ENCODE data around the gene SVOP.

The SVOP gene

DNA sequence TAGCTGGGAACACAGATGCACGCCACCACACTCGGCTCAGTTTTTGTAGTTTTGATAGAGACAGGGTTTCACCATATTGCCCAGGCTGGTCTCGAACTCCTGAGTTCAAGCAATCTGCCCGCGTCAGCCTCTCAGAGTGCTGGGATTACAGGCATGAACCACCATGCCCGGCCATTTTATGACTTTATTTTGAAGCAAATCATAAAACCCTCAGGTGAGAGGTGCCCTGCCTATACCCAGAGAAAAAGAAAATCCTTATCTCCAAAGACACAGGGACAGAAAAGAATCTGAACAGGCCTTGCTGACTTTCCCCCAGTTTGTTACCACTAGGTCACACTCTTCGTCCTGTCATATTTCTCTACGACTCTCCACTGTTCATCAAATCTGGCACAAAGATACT, 92.2 kb downstream of the SVOP start:
- no peak for DNase-seq

DNA sequence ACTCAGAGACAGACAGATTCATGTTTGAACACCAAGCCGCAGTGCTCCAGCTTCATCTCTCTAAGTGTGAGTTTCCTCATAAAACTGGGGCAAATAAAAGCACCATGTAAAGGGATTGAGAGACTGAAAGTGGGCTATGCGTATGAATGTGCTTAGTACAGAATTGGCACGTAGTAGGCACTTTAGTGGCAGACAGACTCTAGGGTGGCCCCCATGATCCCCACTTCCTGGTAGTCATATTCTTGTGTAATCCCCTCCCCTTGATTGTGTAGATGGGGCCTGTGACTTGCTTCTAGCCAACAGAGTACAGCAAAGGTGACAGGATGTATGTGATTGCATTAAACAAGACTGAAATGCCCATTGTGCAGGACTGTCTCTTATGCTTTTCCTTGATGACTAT, 98.0 kb downstream of the SVOP start:
- no peak for DNase-seq

DNA sequence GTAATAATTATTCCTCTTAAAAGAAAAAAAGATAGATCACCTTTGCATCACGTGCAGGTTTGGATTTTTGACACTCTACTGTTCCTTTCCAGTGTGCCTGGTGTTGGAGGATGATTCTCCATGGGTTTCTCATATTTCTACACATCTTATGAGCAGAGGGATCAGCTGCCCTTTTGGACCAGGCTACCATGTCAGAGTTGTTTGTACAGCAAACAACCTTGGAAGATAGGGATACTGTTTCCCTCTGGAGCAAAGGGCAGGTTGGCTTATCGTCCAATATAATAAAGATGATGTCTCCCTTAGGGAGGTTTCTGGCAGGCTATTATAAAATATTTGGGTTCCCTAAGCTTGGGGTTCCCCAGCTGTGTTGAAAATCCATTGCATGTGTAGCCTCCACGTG, 98.9 kb downstream of the SVOP start:
- DNase-seq: no peak

DNA sequence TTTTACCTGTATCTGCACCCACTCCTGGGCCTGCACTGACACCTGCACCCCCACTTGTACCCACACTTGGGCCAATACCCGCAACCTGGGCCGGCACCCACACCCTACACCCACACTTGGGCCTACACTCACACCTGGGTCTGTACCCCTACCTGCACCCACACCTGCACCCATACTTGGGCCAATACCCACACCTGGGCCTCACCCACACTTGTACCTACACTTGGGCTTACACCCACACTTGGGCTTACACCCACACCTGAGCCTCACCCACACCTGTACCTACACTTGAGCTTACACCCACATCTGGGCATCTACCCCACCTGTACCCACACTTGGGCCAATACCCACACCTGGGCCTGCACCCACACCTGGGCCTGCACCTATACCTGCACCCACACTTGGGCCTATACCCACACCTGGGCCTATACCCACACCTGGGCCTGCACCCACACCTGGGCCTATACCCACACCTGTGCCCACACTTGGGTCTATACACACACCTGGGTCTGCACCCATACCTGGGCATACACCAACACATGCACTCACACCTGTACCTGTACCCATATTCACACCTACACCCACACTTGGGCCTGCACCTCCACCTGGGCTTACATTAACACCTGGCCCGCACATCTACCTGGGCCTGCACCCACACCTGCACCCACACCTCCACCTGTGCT, 101.8 kb downstream of the SVOP start:
- no peak for DNase-seq

DNA sequence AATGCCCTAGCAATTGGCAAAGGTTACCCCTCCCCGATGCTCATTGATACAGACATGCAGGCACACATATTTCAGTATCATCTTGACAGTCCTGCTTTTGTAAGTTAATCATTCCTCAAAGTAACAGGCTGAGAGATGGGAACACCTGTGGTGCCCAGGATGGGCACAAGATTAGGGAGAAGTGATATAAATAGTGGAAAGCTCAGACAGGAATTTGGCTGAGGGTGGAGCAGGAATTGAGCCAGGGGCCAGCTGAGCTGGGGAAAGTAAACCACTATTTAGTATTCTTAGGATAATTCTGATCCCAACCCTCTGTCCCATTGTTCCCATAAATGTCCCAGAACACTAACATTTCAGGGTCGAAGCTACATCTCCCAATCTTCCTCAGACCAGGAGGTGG, 102.7 kb downstream of the SVOP start:
- DNase-seq: no peak

DNA sequence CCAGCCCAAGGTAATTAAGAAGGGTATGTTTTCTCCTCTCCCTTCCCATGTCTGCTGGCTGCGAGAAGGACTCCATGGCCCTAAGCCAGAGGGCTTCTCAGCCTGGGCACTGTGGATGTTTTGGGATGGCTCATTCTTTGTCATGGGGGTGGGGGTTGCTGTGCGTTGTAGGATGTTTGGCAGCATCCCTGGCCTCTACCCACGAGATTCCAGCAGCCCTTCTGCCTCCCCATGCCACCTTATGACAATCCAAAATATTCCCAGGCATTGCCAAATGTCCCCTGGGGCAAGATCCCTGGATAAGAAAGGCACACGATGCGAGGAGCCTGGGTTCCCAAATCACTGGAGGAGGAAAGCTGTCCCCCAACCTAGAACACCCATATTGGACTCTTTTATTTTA, 104.5 kb downstream of the SVOP start:
- no peak for DNase-seq

DNA sequence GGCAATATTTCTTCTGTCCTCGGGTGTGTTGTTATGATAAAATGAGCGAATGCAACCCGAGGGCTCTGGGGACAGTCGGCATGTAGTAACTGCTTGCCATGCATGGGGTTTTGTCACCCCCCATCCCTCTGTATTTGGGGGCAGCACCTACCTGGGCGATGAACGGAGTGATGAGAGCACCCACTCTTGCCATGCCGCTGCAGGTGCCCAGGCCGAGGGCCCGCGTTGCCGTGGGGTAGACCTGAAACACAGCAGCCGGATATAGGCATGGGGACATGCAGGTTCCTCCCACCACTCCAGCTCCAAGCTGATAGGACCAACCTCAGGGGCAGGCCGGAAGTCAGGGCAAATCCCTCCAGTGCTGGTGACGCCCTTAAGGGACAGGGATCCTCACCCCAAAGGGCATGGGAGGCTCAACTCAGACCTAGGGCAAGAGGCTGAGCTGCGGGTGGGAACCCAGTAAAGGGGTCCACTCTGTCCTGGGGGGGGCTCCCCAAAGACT, 105.2 kb downstream of the SVOP start:
- no peak for DNase-seq

DNA sequence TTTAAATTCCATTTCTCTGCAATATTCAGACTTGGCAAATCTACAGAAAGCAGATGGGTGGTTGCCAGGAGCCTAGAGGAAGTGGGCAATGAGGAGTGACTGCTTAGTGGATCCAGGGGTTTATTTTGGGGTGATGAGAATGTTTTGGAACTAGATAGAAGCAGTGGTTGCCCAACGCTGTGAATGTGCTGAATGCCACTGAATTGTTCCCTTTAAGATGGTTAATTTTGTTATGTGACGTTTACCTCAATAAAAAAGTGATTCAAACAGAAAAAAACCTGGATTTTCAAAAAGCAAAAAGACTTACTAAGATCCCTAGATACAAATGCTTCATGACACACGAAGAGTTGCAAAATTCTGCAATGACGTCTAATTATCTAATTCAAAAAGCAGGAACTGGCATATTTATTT, 106.7 kb downstream of the SVOP start:
- DNase-seq: no peak

DNA sequence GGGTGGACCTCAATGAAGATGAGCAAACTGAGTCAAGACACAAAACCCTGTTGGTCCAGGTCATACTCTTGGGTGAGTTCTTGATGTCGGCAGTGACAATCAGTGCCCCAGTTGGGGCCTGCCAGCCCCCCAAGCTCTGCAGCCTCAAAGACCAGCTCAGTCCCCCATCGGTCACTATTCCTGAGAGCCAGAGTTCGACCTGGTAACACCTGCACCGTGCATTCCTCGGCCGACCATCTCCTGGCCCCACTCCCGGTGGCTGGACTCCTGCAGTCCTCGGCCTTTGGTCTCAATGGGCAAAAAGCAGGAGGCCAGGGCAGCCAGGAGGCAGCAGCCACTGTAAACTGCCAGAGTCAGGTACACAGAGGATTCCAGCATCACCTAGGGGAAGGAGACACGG, 108.5 kb downstream of the SVOP start:
- no peak for DNase-seq

DNA sequence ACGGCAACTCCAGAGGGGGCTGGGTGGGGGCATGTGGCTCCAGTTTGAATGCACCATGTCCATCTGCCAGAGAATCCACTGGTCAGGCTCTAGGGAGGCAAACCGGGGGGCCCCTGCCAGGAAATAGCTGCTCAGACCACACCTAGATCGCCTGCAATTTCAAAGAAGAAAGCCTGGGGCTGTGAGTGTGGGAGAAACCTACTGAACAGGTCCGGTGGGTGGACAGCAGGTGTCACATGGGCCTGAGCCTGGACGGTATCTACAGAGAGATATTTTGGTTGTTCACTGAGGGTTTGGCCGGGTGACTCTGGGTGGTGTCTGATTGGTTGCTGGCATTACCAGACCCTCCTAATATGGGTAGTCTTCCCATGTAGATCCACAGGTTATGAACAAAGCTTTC, 109.0 kb downstream of the SVOP start:
- DNase-seq: no peak

DNA sequence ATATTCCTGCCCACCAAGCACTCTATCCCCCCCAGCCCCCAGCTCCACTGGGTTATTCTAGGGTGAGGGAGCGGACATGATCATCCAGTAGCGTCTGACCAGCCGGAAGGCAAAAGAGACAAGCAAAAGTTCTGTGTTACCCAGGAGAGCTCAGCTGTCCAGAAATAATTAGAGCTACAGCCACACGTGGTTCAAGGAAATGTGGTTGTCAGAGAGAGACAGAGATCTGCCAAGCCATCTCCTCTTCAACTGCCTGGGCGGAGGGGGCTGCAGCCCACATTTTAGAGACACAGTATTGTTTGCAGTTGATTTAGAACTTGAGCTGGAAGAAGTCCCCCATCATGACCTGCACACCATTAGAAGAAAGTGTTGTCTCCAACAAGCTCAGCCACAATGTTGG, 110.5 kb downstream of the SVOP start:
- no peak for DNase-seq

DNA sequence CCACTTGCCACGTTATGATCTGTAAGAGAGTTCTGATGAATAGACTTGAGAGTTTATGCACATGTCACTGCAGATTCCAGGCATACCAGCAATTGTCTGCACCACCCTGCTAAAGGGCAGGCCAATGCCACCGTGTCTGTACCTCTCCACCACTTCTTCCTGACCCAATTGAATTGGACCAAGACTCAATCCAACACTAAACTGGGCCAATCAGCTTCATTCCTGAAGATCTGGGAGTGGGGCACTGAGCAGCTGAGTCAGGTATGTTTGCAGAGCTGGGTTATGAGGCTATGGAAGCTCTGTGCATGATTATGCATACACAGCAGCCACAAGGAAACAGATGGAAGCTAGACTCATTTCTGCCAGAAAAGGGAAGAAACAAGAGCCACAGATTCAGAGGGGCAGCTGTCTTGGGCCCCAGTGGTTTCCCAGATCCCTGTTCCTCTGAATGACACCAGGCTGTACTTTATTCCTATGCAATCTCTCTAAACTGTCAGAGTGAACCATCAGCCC, 113.0 kb downstream of the SVOP start:
- peak; percentile 59 for DNase-seq

DNA sequence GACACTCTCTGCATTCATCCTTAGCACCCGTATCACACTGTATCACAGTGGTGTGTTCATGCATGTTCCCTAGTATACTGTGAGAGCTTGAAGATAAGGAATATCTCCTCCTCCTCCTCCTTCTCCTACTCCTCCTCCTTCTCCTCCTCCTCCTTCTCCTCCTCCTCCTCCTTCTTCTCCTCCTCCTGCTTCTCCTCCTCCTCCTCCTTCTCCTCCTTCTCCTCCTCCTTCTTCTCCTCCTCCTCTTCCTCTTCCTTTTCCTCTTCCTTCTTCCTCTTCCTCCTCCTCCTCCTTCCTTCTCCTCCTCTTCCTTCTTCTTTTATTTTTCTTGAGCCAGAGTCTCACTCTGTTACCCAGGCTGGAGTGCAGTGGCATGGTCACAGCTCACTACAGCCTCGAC, 113.9 kb downstream of the SVOP start:
- no peak for DNase-seq

DNA sequence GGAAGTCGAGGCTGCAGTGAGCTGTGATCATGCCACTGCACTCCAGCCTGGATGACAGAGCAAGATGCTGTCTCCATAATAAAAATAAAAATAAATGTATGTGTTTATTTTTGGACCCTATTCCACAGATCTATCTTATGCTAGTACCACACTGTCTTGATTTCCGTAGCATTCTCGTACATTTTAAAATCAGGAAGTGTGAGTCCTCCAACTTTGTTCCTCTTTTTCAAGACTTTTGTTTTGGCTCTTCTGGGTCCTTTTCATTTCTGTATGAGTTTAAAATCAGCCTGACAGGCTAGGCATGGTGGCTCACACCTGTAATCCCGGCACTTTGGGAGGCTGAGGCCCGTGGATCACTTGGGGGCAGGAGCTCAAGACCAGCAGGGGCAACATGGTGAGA, 115.1 kb downstream of the SVOP start:
- no peak for DNase-seq

DNA sequence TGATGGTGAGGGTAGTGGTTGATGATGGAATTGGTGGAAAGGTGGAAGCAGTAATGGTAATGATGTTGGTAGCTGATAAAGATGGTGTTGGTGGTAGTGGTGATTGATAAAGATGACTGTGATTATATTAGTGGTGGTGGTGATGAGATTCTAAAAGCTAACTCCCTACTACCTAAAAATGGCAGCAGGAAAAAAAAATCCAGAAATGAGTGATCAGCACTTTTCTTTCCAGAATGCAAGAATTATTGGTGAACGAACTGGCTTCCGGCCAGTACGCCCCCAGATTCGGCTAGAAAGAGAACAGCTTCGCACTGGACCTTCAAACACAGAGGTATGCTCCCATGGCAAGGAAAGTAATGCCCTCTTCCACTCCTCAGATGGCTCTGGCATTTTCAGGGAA, 121.7 kb downstream of the SVOP start:
- no peak for DNase-seq

DNA sequence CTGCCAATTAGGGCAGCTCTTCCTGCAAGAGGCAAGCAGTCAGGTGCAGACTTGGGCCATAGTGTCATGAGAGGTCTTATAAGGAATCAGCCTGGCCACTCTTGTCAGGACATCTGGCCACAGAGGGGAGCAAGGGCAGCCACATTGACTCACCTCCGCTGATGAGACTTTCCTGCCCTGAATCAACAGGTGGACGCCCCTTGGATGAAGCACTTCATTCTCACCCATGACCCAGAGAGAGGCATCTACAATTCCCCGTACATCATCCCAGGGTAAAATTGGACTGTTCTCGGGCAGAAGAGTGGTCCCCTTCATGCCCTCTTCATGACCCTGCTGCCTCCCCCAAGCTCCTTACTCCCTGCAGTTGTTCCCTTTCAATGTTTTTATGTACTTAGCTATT, 124.1 kb downstream of the SVOP start:
- no peak for DNase-seq

DNA sequence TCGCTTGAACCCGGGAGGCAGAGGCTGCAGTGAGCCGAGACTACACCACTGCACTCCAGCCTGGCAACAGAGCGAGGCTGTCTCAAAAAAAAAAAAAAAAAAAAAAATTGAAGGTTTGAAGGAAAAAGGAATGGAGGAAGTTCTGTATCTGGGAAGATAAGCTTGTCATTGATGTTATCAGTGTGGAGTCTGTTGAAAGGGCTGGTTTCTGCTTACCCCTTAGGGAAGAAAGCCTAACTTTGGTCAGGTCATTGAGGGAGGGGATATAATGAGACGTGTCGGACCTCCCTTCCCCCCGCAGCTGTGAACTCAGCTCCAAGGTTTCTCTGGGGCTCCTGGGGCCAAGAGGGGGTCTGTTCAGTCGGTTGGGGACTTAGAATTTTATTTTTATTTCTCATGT, 124.5 kb downstream of the SVOP start:
- DNase-seq: no peak

DNA sequence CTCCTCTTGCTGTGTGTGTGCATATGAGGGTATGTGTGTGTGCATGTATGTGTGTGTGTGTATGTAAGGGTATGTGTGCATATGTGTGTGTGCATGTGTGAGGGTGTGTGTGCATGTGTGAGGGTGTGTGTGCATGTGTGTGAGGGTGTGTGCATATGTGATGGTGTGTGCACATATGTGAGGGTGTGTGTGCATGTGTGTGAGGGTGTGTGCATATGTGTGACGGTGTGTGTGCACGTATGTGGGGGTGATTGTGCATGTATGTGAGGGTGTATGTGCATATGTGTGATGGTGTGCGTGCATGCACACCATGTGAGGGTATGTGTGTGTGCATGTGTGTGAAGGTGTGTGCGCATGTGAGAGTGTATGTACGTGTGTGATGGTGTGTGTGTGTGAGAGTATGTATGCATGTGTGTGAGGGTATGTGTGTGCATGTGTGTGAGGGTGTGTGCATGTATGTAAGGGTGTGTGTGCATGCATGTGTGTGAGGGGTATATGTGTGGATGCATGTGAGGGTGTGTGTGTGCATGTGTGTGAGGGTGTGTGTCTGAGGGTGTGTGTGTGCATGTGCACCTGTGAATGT, 125.6 kb downstream of the SVOP start:
- no peak for DNase-seq

DNA sequence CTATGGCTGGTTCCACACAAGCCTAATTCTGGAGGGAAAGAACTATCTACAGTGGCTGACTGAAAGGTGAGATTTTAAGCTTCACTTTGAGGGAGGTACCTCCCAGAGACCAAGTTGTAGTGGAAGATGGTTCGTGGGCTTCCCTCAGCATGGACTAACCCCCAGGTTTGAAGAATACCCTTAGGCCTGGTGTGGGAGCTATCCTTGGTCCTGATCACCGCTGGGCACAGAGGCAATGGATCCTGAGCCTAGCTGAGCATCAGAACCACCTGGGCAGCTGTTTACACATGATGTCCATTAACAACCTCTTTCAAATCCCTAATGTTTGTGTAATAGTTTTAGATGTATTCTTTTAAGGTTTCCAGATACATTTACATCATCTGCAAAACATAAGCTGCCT, 130.7 kb downstream of the SVOP start:
- no peak for DNase-seq

DNA sequence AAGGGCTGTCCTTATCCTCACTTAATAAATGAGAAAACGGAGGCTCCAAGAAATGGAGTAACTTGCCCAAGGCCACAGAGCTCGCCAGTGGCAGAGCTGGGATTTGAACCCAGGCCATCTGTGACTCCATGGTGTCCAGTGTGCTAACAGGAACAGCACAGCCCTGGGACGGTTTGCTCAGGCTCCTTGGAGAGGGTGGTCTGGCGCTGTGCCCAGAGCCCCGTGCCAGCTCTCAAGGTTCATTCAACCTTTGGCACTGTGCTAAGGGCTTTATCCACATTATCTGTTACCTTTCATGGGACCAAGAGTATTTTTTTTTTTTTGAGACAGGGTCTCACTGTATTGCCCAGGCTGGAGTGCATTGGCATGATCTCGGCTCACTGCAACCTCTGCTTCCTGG, 132.8 kb downstream of the SVOP start:
- no peak for DNase-seq

DNA sequence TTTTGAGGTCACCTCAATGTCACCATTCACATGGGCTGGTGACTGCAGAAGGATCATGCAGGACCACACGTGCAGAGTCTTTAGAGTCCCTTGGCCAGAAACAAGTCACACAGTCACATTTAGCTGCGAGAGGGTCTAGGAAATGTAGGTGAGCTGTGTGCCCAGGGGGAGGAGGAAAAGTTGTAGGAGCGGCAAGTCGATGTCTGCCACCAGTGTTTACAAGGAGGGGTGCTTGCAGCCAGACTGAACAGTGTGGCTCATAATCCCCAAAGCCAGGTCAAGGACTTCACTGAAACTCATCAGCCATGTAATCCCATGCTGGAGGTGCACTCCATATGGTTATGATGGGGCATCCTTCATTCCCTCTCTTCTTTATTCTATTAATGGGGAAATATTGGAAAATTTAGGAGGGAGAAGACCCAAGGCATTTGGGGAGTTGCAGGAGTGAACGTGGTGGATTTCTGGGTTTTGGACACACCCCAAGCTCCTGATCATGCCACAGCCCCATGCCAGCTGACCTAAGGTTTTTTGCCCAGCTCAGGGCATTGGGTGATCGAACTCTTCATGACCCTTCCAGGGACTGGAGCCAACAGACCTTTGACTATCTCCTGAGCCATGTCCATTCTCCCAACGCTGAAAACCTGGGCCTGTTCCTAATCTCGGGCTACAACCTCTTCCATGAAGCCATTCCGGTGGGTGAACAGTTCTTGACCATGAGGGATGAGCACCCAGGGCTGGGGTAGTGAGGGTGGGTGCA, 133.8 kb downstream of the SVOP start:
- DNase-seq: no peak

DNA sequence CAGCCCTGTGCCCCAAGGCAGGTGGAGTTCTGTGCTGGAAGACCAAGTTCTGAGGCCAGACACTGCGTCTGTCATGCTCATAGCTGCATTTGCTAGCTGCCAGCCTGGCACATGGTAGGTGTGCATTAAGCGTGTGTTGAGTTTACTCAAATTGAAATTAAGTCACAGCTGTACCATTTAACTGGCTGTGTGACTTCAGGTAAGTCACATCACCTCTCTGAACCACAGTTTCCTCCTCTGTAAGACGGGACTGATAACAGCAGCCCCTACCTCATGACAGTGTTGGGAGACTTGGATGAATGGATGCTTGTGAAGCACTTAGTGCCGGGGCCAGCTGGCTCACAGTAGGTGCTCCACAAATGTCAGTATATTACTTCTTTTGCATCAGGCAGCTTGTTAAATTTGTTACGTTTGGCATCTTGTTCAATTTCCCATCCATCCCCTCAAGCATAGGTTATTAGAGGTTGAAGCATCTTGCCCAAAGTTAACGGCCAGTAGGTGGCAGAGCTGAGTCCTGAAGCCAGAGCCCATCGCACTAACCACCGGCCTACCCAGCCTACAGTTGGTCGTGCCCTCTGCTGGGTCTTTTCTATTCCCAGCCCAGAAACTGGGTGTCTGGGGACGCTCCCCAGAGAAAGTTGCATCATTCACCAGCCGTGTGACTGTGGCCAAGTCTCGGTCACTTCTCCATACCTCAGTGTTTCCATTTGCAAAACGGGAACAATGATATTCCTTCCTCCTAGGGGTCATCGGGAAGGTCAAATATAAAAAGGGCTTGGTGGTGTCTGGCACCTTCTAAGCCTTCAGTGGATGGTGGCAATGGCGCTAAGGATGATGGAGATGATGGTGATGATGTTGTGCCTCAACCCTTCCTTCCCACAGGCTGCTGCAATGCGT, 136.5 kb downstream of the SVOP start:
- DNase-seq: peak; percentile 7

DNA sequence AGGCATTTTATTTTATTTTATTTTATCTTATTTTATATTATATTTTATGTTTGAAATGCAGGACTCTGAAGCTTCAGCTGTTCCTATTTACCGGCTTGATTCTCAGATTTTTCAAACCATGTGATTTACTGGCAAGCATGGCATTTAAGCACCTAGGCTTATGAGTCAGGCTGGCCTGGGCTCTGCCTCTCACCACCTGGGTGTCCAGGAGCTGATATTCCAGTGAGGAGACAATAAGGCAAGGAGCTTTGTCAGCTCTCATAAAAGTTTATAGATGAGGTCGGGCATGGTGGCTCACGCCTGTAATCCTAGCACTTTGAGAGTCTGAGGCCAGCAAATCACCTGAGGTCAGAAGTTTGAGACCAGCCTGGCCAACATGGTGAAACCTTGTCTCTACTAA, 138.9 kb downstream of the SVOP start:
- DNase-seq: no peak
